Measurements from ENCODE around the gene GAB3. TPM values are rescaled to one million over a fixed set of nuclear protein-coding genes. Genes with fewer than 3 reads are reported as not detected.
A peak's percentile ranks its signal among the peaks of the same experiment; 100 is the strongest.

Gene GAB3, protein sequence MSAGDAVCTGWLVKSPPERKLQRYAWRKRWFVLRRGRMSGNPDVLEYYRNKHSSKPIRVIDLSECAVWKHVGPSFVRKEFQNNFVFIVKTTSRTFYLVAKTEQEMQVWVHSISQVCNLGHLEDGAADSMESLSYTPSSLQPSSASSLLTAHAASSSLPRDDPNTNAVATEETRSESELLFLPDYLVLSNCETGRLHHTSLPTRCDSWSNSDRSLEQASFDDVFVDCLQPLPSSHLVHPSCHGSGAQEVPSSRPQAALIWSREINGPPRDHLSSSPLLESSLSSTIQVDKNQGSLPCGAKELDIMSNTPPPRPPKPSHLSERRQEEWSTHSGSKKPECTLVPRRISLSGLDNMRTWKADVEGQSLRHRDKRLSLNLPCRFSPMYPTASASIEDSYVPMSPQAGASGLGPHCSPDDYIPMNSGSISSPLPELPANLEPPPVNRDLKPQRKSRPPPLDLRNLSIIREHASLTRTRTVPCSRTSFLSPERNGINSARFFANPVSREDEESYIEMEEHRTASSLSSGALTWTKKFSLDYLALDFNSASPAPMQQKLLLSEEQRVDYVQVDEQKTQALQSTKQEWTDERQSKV
- total RNA-seq (2014; rRNA removed; shearing (Covaris generic)) = not detected in 2 replicates

DNA sequence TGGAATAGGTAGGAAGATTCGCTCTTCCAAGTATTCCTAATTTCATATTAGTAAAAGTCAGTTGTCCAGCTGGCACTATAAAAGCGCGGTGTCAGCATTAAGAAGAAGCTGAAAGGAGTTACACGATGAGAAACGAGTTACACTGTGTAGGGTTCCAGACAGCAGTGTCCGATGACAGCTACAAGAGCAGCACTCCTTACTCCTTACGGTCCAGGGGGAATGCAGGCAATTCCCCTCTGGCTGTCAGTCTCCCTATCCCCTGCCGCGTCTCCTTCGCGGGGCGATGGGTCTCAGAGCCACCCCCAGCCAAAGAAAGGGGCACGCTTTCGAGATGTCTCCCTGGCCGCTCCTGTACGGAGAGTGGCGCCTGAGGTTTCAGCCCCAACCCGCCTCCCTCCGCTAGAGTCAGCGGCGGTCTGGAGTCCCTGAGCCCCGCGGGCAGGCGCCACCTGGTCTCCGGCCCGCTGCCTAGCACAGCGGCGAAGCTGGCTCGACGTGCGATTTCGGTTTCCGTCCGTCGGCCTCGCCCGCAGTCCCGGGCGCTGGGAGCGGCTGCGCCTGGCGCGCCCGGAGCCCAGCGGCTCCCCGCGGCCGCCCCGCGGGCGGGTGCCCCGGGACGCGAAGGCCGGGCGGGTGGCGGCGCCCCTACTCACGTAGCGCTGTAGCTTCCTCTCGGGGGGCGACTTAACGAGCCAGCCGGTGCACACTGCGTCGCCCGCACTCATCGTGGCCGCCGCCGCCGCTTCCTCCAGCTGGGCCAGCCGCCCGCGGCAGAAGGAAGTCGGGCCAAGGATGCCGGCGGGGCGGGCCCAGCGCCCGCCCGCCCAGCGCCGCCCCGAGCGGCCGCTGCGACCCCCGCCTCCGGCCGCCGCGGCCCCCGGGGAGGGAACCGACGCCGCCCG is at the start of gene GAB3:
TSS of gene GAB3 (minus strand) at position 777 of the 902 bp plus-strand sequence. CDS start at position 725, 52 bp downstream.
- DNase-seq (ENCODE audit: low spot score) = no peak
- in situ Hi-C loops (cut with HindIII; ENCODE audit: low sequenced_read_pairs) = no loop called here

DNA sequence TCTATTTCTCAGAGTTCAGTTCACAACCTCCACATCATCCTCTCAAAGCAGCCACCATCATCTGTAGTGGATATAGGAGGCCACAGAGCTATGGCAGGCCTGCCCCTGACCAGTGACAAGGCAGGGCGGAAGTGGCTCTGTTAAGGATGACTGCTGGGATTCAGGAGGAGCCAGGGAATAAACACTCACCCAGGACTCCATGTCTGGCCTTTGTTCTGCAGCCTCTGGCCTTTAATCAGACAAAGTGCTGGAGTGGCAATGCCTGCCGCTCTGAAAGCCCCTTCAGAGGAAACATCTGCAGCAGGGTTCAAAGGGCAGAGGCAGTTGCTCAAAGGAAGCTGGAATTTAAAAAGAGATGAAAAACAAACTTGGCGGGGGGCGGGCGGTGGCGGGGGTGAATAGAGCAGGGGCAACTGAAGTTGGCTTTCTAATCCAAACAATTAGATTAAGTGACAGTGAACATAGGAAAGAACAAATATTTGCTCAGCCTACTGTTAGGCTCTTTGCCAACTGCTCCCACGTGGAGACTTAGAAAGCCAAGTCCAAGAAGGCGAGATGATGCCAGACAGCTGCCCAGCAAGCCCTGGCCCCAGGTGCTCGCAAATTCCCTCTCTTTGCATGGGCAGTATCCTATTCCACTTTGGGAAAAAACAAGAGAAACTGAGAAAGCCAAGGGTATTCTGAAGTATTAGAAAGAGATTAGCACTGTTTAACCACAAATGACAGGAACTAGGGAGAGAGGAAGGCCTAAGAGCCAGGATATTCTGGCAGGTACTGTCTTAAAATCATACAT is 48.9 kb upstream of the GAB3 start:
- DNase-seq (ENCODE audit: low spot score) = peak; percentile 4
- in situ Hi-C loops (cut with HindIII; ENCODE audit: low sequenced_read_pairs) = no loop called here

- no peak for DNase-seq (ENCODE audit: low spot score)
- in situ Hi-C loops (cut with HindIII; ENCODE audit: low sequenced_read_pairs) = no loop called here
These were observed 46.1 kb upstream of the GAB3 start for GRCh38 chrX:154797006-154797405.

- in situ Hi-C loops (cut with HindIII; ENCODE audit: low sequenced_read_pairs) = no loop called here
- DNase-seq (ENCODE audit: low spot score) = no peak
These were observed 44.1 kb upstream of the GAB3 start for GRCh38 chrX:154795016-154795415.

GRCh38 chrX:154793084-154793795 is 42.4 kb upstream of the GAB3 start:
- in situ Hi-C loops (cut with HindIII; ENCODE audit: low sequenced_read_pairs) = no loop called here
- no peak for DNase-seq (ENCODE audit: low spot score)

DNA sequence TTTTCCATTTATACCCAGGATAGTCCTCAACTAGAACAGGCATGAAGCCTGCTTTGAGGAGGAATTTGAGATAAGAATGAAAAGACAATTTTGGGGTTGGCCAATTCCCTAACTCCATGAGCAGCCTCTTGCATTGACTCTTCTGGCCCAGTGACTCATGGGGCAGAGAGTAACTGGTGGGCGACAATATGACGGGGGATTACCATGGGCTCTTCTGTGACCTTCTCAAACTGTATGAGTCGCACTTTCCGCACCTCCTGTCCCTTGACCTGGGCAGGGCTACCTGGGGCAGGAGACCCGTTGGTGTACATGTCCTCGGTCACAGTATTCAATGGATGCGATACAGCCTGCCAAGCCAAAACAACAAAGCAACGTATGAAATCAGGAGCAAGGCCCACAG is 41.1 kb upstream of the GAB3 start:
- no peak for DNase-seq (ENCODE audit: low spot score)
- in situ Hi-C loops (cut with HindIII; ENCODE audit: low sequenced_read_pairs) = no loop called here

DNA sequence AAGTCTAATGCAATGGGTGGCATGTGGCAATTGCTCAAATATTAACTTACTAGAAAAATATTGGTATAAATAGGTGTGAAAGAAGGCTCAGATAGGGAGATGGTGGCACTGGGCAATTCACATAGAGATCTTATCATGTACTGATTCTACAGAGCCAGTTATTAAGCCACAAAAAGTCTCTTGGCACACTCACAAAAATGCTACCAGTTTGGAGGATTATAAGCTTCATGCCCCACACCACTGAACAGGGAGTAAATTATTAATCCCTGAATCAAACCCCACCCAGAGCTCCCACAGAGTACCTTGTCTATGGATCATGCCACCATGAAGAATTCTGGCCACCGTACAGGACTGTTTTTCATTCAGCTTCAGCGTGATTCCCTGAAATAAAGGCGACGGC is 40.6 kb upstream of the GAB3 start:
- in situ Hi-C loops (cut with HindIII; ENCODE audit: low sequenced_read_pairs) = no loop called here
- DNase-seq (ENCODE audit: low spot score) = no peak

- DNase-seq (ENCODE audit: low spot score) = no peak
- in situ Hi-C loops (cut with HindIII; ENCODE audit: low sequenced_read_pairs) = no loop called here
These were observed 34.8 kb upstream of the GAB3 start for GRCh38 chrX:154785716-154786115.

DNA sequence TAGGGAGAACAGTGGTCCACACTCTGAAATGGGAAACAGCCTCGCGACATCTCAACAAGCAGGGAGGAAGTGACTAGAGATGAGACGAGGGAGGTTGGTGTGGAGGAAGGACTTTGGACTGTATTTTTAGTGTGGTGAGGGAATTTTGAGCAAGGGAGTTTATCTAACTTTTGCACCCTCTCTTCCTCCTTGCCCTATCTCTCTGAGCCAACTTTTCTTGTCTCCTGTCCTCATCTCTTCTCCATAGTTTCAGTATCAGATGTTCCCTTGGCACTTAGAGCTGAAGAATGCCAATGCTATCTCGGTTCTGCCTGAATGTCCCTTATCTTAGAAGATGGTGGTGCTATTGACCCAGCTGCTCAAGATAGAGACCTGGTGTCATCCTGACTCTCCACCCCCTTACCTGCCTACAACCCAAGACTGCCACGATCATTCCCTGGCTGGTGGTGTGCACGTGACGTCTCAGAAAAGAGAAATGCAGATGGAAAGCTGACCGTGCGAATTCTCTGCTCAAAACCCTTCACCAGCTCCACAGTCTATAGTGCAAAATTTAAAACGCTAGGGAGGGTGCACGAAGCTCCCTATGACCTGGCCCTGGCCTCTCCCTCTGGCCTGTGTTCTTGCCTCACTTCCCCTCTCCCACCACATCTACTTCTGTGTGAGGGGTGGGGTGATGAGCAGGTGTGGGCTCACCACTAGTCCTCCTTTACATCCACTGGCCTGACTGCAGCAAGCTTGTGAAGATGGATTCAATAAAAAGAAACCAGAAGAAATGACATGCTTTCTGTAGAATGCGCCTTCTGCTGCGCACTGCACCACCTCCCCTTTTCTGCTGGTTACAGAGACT is 33.5 kb upstream of the GAB3 start:
- no peak for DNase-seq (ENCODE audit: low spot score)
- in situ Hi-C loops (cut with HindIII; ENCODE audit: low sequenced_read_pairs) = no loop called here

GRCh38 chrX:154780968-154781367 is 30.1 kb upstream of the GAB3 start:
- no peak for DNase-seq (ENCODE audit: low spot score)
- in situ Hi-C loops (cut with HindIII; ENCODE audit: low sequenced_read_pairs) = no loop called here

DNA sequence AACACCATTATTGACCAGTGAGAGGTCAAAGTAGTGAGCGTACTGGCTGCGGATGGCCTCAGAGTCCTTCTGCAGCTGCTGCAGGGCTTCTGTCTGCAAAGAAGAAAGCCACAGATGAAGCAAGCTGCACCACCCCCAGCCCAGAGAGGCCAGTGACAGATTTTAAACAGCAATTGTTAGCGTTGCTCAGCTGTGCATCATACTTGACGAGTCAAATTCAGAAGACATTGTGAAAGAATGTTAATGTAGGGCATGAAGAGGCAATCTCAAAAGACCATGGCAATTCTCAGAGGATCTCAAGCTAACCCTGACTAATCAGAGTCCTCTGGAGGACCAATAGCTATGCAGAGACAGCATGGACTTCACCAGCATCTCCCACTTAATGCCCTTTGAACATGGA is 28.4 kb upstream of the GAB3 start:
- no peak for DNase-seq (ENCODE audit: low spot score)
- in situ Hi-C loops (cut with HindIII; ENCODE audit: low sequenced_read_pairs) = no loop called here

- no peak for DNase-seq (ENCODE audit: low spot score)
- in situ Hi-C loops (cut with HindIII; ENCODE audit: low sequenced_read_pairs) = no loop called here
These were observed 25.9 kb upstream of the GAB3 start for GRCh38 chrX:154776753-154777152.

DNA sequence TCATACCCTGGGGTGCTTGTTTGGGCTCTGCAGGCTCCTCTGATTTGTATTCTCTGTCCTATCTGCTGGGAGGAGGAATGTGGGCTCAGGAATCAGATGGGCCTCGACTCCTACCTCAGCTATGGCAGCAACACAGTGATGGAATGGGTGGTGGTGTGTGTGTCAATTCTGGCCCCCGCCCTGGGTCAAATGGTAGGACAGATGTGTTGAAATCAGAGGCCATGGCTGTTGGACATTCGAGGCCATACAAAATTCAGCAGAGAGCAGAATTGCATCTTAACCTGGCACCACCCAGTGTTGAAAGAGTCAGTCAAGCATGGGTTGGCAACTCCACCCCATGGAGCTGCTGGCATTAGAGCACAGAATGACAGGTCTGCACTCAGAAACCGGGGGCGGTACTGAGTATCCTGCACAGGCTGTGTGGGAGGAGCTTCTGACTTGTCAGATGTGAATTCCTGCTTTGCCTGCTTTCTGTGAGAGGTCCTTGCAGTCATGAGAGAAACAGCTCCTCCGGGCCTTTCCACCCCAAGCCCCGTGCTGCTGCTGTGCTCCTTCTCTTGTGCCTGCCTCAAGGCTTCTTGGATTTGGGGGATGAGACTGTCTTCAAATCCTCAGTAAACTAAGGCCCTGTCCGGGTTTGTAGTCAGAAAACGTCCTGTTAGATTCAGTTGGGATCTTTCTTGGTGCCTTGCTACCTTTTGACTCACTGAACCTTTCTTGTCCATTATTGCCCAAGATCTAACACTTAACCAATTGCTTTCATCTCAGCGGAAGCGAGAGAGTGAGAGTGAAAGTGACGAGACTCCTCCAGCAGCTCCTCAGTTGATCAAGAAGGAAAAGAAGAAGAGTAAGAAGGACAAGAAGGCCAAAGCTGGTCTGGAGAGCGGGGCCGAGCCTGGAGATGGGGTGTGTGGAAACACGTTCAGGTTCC is 24.8 kb upstream of the GAB3 start:
- DNase-seq (ENCODE audit: low spot score) = peak; percentile 12
- in situ Hi-C loops (cut with HindIII; ENCODE audit: low sequenced_read_pairs) = no loop called here

DNA sequence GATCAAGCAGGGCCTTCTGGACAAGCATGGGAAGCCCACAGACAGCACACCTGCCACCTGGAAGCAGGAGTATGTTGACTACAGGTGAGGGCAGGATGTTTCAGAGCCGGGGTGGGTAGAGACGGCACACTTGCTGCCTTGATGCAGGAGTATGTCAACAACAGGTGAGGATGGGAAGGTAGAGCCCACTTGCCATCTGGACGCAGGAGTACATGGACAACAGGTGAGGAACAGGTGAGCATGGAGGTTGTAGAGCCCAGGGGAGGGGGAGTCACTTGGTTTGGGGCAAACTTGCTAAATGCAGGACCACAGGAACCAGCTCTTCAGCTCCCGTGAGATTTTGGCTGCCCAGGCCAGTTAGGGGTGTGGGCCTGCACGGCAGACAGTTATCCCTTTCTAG is 23.7 kb upstream of the GAB3 start:
- no peak for DNase-seq (ENCODE audit: low spot score)
- in situ Hi-C loops (cut with HindIII; ENCODE audit: low sequenced_read_pairs) = no loop called here

- in situ Hi-C loops (cut with HindIII; ENCODE audit: low sequenced_read_pairs) = no loop called here
- DNase-seq (ENCODE audit: low spot score) = peak; percentile 92
These were observed 11.8 kb upstream of the GAB3 start, which contains the start of gene DKC1 for GRCh38 chrX:154762537-154763296. Gene DKC1, plus strand, starts transcription at chrX:154762864. Its CDS starts 102 bp downstream, at chrX:154762966.

DNA sequence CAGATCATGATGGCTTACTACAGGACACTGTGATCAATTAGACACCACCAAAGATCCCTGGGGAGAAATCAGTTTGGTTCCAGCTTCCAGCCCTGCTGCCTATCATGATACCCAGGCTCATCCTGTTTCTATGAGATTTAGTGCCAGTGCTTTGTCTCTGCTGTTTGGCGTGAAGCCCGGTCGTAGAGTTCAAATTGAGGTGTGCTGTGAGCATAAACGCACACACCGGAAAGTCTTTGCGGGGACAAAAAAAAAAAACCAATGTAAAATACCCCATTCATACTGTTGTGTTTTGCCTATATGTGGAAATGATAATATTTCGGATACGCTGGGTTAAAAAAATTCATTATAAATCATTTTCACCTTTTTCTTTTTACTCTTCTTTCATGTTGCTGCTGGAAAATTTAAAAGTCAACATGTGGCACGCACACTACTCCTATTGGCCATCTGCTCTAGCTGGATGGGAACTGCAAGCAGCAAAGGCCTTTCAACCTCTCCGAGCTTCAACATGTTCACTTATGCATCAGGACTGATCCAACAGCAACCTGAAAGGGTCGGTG is 11.2 kb upstream of the GAB3 start:
- DNase-seq (ENCODE audit: low spot score) = no peak
- in situ Hi-C loops (cut with HindIII; ENCODE audit: low sequenced_read_pairs) = no loop called here

Data from G401 (cell line).